ENCODE measurements around the gene SLC34A1.

SLC34A1 gene

DNA sequence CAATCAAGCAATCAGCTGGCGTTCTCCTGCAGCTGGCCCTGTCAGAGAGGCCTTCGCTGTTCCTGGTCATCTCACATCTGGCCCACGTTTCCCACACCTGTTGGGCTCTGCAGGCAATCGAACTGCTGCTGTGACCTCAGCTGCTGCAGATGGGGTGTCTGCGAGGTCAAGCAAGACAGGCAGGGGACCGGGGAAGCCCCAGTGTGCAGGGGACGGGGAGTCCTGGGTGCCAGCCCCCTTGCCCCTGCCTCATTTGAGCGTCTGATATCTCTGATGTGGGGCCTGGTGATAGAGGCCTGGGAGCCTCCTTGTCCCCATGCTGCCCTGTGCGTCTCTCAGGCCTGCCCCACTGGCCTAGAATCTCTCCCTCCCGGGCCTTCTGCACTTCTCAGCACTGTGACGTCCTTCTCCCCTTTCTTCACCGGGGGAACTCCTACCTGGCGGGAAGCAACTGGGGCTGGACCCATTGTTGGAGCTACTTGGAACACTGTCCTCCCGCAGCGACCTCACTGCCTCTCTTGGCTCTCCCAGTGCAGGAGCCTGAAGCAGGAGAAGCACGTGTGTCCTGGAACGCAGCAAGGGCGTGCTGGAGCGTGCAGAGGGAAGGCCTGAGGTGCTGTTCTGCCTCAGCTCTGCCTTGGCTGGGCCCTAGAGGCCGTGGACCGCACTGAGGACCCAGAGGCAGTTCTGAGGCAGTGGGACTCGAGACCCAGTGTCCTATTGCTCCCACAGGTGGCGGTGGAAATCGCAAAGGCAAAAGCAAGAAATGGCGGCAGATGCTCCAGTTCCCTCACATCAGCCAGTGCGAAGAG lies 46.1 kb downstream of the SLC34A1 start:
- in situ Hi-C loops (cut with MboI; ENCODE audit: low sequenced_read_pairs): no loop called here

DNA sequence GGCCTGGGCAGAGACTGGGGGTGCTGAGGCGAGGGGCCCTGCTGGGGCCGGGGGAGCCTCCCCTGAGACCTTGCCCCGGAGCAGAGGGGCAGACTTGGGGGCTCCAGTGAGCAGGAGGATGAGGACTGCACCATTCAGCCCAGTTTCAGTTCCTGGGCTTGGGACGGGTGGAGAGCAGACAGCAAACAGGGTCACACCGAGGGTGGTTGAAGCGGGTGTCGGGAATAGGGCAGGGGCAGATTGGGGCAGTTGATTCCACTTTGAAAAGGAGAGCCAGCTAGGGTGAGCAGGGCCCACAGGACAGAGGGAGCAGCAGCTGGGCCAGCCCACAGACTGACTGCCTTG lies 46.7 kb downstream of the SLC34A1 start:
- in situ Hi-C loops (cut with MboI; ENCODE audit: low sequenced_read_pairs): no loop called here

DNA sequence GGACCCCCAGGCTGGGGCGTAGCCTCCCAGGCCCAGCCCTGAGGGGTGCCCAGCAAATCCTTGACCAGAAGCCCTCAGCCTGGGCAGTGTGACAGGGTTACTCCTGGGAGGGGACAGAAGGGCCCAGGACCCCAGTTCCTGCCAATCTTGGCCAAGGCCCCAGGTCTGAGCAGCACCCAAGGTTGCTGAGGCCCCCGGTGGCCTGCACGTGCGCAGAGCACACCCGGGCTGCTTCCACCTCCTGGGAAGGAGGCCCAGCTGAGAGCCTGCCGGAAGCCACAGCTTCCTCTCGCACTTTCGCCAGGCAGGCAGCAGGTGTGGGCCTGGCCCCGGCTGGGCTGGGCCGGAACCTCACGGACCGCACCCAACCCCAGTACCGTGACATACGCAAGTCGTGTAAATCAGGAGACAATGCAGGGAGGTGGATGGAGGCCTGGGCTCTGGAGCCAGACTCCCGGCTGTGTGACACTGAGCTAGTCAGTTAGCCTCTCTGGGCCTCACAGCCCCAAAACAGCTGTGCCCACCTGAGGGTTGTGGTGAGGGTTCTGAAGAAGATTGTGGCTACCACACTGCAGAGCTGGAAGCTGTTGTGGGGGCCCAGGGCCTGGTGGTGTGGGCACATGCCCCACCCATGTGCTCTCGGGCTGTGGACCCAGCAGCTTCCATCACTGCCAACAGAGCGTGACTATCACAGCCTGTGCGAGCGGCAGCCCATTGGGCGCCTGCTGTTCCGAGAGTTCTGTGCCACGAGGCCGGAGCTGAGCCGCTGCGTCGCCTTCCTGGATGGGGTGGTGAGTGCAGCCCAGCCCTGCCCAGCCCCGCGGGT lies 47.3 kb downstream of the SLC34A1 start:
- in situ Hi-C loops (cut with MboI; ENCODE audit: low sequenced_read_pairs): no loop called here

DNA sequence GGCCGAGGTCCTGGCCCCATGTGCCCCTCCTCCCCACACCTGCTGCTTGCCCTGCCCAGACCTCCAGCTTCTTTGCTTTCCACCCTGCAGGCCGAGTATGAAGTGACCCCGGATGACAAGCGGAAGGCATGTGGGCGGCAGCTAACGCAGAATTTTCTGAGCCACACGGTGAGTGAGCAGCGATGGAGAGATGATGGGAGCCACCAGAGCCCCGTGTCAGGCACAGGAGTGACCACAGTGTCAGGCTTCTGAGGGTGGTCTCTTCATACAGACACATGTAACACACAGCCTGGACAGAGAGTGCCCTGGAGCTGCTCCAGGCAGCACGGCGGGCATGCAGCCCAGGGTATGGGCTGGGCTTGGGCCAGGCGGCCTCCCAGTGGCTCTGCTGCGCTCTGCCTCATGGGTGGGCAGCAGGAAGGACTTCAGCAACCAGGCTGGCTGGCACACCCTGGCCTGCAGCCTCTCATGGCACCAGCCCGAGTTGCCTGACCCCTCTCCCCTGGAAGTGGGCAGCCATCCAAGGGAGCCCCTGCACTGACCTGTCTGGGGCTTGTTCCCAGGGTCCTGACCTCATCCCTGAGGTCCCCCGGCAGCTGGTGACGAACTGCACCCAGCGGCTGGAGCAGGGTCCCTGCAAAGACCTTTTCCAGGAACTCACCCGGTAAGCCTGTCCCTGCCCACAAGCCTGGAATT lies 48.1 kb downstream of the SLC34A1 start:
- in situ Hi-C loops (cut with MboI; ENCODE audit: low sequenced_read_pairs): no loop called here

DNA sequence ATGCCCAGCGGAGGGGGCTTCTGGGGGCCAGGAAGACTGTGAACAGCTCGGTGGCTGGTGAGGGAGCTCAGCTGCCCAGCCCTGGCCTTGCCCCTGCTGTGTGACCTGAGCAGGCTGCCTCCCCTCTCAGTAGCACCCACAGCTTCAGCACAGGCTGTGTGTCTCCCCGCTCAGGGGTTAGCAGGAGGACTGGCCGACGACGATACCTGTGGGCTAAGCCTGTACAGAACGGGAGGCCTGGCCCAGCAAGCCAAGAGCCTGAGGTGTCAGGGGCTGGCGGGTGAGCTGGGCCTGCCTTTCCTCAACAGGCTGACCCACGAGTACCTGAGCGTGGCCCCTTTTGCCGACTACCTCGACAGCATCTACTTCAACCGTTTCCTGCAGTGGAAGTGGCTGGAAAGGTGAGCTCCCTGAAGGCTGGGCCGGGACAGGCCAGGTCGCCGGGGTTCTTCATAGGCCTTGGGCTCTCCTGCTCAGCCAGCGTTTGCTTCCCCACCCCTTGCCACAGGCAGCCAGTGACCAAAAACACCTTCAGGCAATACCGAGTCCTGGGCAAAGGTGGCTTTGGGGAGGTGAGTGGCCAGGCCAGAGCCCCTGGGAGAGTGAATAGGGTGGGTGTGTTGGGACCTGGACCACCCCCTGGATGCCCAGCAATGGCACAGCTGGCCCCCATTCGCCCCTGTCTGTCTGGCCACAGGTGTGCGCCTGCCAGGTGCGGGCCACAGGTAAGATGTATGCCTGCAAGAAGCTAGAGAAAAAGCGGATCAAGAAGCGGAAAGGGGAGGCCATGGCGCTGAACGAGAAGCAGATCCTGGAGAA lies 48.8 kb downstream of the SLC34A1 start:
- in situ Hi-C loops (cut with MboI; ENCODE audit: low sequenced_read_pairs): no loop called here

DNA sequence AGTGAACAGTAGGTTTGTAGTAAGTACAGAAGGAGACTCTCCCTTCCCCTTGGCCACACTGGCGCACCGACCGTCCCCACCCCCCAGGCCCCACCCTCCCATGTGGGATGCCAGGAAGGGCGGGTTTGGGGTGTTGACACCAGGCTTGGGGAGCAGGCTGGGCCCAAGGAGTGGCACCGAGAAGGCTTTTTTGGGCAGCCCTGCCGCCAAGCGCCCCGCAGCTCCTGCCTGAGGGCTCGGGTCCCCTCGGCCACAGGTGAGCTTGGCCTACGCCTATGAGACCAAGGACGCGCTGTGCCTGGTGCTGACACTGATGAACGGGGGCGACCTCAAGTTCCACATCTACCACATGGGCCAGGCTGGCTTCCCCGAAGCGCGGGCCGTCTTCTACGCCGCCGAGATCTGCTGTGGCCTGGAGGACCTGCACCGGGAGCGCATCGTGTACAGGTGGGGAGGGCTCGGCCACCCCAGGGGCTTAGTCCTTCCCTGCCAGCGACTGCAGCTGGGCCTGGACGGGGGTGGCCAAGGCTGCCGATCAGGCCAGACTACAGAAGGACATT lies 49.5 kb downstream of the SLC34A1 start:
- in situ Hi-C loops (cut with MboI; ENCODE audit: low sequenced_read_pairs): no loop called here

DNA sequence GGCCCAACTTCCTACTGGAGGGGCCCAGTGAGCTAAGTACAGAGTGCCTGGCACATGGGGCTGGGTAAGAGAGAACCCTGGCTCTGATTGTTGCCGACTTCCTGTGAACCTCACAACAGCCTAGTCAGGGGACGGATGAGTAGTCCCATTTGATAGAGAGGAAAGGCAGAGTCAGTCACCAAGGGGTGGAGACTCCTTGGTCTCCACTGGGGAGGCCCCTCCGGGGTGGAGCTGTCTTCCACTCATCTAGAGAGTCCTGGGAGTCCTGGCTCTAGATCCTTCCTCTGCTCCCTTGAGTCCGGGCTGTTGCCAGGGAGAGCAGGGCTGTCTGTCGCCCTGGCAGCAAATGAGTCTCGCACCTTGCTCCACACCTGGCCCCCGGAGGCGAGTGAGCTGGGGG lies 50.2 kb downstream of the SLC34A1 start:
- in situ Hi-C loops (cut with MboI; ENCODE audit: low sequenced_read_pairs): no loop called here

DNA sequence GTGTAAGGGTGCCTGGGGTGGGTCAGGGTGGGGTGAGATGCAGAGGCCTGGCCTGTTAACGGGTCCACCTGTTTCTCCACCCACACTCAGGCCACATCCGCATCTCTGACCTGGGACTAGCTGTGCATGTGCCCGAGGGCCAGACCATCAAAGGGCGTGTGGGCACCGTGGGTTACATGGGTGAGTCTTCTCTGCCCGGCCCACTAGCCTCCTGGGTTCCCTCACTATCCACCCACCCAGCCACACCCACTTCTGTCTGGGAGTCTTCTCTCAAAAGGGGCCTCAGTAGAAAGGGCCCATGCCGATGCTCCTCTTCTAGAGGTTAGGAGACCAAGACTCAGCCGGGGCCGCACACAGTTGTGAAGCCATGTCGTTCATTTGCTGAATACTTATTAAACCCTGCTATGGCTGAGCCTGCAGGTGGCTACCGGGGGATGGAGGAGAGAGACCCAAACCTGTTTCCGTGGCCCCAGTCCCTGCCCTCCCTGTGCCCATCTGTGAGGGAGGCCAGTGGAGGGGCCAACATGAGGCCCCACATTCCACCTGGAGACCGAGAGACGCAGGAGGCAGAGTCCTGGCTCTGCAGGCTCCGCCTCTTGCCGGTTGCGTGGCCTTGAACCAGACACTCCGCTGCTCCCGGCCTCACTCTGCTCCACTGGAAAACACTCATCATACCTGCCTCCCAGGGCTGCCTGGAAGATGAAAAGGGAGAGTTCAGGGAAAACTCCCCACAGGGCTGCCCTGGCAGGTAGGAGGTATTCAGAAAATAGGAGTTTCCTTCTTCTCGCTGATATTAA lies 50.9 kb downstream of the SLC34A1 start:
- in situ Hi-C loops (cut with MboI; ENCODE audit: low sequenced_read_pairs): no loop called here

DNA sequence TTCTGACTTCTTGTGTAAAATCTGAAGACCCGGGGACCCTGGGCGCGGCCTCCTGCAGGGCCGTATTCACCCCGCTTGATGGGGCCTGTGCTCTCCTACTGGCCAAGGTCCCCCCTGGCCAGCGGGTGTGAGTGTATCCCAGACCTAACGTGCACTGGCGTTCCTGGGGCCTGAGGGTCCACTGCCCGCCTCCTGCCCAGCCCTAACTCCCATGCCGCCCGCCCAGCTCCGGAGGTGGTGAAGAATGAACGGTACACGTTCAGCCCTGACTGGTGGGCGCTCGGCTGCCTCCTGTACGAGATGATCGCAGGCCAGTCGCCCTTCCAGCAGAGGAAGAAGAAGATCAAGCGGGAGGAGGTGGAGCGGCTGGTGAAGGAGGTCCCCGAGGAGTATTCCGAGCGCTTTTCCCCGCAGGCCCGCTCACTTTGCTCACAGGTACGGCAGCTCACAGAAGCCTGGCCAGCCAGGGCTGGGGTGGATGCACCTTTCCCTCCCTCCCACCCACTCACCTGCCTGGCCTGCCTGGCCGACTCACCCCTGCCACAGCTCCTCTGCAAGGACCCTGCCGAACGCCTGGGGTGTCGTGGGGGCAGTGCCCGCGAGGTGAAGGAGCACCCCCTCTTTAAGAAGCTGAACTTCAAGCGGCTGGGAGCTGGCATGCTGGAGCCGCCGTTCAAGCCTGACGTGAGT lies 51.8 kb downstream of the SLC34A1 start:
- in situ Hi-C loops (cut with MboI; ENCODE audit: low sequenced_read_pairs): no loop called here

DNA sequence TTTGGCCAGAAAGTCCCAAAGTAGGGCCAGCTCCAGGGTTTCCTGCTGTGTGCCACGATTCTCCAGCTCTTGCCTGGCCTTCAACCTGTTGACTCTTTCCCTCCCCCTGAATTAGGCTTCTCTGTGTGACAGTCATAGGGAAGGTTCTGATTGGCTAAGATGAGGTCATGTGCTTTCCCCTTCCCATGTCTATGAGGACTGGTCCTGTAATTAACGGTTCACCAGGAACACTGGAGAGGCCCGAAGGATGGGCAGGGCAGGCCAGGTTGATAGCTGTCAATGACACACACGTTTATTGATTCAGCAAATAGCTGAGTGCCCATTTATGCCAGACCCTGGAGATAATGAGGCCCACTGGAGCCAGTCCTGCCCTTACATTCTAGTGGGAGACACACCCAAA lies 53.4 kb downstream of the SLC34A1 start:
- in situ Hi-C loops (cut with MboI; ENCODE audit: low sequenced_read_pairs): no loop called here

DNA sequence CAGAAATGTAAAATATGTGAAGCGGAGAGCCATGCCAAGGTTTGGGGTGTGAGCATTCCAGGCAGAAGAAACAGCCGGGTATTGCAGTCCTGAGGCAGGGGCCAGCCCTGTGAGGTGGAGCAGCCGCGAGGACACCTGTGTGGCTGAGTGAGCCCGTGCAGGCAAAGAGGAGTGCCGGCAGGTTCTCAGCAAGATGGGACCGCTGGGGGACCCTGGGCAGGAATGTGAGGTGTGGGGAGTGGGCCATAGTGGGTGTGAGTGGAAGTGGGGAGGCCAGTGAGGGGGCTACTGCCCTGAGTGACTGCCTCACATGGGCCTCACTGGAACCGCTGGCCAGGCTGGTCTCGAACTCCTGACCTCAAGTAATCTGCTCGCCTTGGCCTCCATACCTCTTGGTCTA lies 54.2 kb downstream of the SLC34A1 start:
- in situ Hi-C loops (cut with MboI; ENCODE audit: low sequenced_read_pairs): no loop called here

DNA sequence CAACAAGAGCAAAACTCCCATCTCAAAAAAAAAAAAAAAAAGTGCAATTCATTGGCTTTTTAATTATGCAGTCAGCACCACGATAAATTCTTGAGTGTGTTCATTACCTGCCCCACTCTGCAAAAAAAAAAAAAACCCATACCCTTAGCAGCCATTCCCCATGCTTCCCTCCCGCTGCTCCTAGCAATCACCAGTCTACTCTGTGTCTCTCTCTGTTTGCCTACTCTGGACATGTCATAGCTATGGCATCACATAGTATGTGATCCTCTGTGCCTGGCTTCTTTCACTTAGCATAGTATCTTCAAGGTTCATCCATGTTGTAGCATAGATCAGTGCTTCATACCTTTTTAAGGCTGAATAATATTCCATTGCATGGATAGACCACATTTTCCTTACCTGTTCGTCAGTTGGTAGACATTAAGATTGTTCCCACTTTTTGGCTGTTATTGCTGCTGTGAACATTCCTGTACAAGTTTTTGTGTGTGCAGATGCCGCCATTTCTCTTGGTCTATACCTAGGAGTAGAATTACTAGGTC lies 55.4 kb downstream of the SLC34A1 start:
- in situ Hi-C loops (cut with MboI; ENCODE audit: low sequenced_read_pairs): no loop called here

DNA sequence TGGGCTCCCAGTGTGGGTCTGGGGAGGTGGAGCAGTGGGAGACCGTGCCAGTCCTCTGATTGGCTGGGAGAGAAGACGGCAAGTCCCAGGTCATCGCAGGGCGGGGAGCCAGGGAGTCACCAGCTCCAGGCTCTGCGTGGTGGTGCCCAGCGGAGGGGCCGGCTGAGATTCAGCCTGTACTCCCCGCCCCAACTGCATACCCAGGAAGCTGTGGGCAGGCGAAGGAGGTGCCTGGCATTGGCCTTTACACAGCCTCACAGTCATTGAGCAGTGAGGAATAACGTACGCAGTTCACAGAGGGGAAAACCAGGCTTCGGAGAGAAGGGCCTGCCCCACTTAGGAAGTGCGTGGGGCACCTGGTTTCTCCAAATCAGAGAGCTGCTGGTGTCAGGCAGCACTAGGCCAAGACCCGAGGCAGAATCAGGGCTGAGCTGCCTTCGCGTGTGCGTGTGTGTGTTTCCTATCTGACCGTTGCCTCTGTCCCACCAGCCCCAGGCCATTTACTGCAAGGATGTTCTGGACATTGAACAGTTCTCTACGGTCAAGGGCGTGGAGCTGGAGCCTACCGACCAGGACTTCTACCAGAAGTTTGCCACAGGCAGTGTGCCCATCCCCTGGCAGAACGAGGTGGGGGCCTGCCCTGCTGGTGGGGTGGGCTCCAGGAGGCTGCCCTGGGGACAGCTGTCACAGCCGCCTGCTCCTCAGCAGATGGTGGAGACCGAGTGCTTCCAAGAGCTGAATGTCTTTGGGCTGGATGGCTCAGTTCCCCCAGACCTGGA lies 56.2 kb downstream of the SLC34A1 start:
- in situ Hi-C loops (cut with MboI; ENCODE audit: low sequenced_read_pairs): no loop called here

DNA sequence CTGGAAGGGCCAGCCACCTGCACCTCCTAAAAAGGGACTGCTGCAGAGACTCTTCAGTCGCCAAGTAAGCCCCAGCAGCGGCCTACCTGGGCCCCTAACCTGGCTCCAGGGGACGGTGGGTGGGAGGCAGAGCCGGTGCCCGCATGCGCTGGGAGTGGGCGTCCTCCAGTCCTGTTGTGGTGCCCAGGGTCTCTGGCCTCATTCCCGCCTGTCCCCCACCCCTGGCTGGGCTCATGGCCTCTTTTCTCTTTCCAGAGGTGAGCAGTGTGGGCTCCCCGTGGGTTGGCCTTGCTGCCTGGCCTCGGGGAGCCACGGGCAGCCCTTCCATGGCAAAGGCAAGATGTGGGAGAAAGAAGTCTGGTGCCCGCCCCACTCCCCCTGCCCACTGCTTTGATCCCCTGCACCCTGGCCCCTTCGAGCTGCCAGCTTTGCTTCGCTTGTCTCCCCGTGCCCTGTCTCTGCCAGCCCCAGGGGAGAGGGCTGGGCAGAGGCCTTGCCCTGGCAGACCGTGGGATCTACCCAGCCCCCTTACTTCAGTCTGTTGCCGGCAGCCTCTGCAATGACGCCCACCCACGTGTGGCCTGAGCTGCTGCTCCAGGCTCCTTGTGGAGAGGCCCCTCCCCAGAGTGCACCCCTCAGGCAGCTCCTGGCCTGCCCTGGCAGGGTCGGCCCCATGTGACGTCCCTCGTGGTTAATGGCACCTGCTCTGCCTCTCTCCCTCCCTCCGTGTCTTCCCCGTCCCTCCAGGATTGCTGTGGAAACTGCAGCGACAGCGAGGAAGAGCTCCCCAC lies 57.0 kb downstream of the SLC34A1 start:
- in situ Hi-C loops (cut with MboI; ENCODE audit: low sequenced_read_pairs): no loop called here

DNA sequence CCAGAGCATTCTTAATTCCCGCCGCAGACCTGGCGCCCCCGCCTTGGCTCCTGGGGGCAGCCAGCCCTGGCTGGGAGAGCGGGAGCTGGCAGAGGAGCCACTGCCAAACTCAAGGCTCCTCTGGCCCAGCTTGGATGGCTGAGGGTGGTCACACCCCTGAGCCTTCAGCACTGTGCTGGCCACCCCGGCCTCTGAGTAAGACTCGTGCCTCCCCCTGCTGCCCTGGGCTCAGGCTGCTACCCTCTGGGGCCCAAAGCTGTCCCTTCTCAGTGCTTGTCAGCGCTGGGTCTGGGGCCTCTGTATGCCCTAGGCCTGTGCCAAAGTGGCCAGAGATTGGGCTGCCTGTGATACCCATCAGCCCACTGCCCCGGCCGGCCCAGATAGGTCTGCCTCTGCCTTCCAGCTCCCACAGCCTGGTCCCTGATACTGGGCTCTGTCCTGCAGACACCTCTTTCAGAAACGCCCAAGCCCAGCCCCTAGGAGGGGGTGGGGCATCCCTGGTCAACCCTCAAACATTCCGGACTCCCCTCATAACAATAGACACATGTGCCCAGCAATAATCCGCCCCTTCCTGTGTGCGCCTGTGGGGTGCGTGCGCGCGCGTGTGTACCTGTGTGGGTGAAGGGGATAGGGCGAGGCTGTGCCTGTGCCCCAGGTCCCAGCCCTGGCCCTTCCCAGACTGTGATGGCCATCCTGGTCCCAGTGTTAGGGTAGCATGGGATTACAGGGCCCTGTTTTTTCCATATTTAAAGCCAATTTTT lies 58.0 kb downstream of the SLC34A1 start:
- in situ Hi-C loops (cut with MboI; ENCODE audit: low sequenced_read_pairs): no loop called here

DNA sequence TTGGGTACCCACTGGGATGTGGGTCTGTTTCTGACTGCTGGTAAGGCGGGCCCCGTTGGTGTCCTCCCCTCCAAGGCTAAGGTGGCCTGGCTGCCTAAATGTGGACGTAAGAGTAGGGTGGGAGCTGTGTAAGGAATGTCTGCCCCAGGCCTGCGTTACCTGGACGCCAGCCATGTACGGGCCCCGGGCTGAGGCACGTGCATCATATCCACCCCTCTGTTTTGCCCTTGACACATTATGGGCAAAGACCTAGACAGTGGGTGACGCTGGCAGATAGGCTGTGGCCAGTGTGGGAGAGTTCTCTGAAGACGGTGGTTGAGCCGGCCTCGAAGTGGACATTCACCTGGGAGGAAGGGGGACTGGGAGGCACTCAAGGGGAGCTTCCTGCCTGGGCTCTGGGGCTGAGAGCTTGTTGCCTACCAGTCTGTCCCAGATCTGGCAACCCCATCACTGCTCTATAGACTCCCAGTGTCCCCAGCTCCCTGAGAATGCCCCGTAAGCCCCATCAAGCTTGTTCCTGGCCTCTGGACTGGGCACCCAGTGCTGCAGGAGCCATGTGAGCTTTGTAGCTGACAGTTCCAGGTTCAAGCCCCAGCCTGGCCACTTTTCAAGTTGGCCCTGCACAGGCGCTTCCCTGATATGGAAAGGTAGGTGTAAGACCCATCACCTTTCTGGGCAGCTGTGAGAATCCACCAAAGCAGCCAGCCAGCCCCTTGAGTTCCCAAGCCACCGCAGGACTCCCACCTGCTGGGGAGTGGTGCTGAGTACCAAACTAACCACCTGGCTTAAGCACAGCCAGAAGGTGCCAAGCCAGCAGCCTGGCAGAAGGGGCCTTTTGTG lies 59.1 kb downstream of the SLC34A1 start:
- in situ Hi-C loops (cut with MboI; ENCODE audit: low sequenced_read_pairs): no loop called here

Data from HL-60/S4 treated with phorbol 12-myristate 13-acetate at 8.2 ng/mL for 4 days and 3 days (cell line).